GM19395 (cell line): ENCODE data around the gene RBM15.

Experiments
- ATAC-seq: cut with Tn5 transposase; IDR thresholded peaks from one replicate; pipeline ENCODE4 v1.9.1; 2021; ENCODE audit warnings: mild to moderate bottlenecking, moderate library complexity; ENCODE audit not compliant: unreplicated experiment

RBM15 gene, protein sequence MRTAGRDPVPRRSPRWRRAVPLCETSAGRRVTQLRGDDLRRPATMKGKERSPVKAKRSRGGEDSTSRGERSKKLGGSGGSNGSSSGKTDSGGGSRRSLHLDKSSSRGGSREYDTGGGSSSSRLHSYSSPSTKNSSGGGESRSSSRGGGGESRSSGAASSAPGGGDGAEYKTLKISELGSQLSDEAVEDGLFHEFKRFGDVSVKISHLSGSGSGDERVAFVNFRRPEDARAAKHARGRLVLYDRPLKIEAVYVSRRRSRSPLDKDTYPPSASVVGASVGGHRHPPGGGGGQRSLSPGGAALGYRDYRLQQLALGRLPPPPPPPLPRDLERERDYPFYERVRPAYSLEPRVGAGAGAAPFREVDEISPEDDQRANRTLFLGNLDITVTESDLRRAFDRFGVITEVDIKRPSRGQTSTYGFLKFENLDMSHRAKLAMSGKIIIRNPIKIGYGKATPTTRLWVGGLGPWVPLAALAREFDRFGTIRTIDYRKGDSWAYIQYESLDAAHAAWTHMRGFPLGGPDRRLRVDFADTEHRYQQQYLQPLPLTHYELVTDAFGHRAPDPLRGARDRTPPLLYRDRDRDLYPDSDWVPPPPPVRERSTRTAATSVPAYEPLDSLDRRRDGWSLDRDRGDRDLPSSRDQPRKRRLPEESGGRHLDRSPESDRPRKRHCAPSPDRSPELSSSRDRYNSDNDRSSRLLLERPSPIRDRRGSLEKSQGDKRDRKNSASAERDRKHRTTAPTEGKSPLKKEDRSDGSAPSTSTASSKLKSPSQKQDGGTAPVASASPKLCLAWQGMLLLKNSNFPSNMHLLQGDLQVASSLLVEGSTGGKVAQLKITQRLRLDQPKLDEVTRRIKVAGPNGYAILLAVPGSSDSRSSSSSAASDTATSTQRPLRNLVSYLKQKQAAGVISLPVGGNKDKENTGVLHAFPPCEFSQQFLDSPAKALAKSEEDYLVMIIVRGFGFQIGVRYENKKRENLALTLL

DNA sequence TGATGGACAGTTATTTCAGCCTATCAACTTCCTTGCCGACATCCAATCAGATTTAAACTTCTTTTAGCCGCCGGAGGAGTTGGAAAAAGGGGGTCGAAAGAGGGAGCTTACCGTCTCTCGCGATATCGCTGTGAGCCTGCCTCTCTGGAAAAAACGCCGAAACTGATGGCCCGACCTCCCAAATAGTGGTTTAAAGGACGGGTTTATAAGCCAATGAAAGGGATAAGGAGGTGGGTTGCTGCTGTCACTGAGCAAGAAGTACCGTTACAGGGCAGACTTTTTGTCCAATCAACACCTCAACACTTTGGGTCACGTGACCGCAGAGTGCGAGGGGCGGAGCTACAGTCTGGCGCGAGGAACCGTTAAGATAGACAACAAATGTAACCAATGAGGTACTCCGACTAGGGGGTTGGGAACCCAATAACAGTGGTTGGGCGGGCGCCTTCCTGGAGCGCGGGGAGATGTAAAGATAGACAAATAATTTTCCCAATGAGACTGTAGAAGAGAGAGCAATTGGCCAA lies at the start of gene RBM15:
RBM15 (plus strand) TSS at position 492 of the 521 bp plus-strand sequence; CDS start at position 521, 29 bp downstream.
- peak; percentile 76 for ATAC-seq

DNA sequence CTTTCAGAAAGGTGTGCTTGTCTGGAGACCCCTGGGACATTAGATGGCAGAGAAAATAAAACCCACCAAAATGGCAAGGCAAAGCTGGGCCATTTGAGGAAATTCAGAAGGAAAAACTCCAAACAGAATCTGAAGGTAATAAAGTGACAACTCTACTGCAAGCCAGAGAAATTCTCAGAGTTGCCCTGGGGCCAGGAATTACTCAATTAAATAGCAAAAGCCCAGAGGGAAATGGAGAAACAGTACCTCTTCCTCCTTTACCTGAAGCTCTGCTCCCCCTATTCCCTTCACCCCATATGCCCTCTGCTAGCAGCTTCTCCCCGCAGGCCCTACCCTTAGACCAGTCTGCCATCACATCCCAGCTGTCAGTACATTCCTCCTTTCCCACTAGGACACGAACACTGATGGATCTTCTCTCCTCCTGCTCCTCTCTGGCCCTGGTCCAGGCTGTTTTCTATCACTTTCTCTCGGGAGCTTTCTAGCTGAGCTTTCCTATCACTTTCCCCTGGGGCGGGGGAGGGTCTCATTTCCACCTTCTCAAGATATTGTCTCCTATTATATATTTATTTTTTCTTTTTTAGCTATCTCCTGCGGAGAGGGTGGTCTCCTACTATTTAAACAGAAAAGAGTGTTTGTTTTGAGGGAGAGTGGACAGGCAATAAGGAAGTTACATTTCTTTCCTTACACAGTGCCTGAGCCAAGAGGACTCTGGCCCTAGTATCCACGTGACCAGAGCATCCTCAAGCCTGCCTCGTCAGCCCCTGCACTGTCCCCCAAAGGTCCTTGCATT lies 47.7 kb upstream of the RBM15 start:
- no peak for ATAC-seq

DNA sequence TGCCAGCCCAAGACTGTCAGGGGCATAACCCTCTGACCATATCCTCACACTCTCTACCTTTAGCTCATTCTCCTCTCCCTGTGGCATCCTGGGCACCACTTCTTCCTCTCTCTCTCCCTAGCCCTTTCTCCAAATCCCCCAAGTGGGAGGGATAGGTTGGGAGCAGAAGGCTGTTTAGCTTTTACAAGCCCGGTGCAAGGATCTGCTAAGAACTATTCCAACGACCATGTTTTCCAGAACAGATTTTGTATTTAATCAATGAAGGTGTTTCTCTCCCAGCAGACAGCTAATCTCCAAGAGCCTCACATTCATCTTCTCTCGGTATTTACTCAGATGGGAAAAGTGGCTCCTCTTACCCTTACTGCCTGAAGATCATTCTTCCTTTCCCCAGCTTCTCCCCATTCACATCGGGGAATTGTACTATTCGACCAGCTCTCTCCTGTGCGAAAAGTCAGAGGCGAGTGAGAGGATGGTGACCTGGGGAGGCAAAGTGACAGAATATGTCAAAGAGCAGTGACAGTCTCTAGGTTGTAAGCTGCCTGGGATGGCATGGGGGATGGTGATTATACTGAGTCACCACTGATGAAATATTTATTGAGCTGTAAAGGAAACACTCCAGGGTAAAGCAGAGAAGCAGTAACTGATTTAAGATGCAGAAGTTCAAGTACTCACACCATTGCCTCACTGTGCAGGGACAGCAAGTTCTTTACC lies 47.0 kb upstream of the RBM15 start:
- ATAC-seq: no peak

DNA sequence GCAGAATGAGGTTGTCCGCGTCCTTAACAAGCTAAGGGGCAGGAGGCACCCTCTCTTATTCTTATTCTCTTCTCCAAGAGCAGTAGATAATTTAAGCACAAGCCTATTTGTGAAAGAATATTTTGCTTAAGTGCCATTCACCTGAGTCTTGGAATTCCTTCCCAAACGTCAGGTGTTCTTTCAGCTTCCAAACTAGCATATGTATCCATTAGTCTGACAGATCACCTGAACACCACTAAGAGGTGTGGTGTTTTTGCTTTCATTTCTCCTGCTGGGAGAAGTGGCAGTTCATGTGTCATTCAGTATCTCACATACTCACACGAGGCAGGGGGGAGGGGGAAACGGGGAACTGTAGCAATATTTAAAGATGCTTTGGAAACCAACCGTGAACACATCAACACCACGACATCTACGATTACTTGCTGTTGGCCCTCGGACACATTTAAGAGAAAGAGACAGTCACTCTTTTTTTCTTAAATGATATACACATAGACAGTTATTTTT lies 45.5 kb upstream of the RBM15 start:
- ATAC-seq: no peak

DNA sequence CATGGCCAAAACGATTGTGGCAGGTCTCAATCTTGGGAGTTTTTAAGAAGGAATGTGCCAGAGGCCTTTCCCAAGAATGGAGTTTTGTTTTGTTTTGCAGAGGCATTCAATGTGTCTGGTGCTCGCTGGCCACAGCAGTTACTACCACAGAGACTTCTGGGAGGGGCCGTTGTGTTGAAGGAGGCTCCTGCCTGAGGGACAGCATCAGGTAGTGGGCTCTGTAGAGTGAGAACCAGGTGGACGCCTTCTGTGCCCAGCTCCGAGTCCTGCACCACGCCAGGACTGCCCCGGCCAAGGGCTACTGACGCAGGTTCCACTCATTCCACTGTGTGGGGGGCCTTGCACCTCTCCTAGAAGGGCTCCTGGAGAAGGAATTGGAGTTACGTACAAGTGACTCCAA lies 44.9 kb upstream of the RBM15 start:
- no peak for ATAC-seq

DNA sequence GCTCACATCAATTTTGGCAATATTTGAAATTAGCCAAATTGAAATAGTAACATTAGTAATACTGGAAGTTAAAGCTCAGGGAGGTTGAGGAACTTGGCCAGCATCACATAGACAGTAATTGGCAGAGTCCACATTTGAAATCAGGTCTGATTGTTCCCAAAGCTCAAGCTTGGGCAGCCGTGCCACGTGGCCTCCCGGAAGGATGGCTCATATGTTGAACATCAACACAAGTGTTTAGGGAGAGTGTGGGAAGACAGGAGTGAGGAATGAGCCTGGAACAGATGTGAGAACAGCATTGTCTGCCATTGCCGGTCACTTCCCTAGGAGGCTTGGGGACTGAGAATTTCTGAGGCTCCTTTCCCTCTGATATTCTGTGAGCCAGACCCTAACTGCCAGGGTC lies 40.2 kb upstream of the RBM15 start:
- no peak for ATAC-seq

DNA sequence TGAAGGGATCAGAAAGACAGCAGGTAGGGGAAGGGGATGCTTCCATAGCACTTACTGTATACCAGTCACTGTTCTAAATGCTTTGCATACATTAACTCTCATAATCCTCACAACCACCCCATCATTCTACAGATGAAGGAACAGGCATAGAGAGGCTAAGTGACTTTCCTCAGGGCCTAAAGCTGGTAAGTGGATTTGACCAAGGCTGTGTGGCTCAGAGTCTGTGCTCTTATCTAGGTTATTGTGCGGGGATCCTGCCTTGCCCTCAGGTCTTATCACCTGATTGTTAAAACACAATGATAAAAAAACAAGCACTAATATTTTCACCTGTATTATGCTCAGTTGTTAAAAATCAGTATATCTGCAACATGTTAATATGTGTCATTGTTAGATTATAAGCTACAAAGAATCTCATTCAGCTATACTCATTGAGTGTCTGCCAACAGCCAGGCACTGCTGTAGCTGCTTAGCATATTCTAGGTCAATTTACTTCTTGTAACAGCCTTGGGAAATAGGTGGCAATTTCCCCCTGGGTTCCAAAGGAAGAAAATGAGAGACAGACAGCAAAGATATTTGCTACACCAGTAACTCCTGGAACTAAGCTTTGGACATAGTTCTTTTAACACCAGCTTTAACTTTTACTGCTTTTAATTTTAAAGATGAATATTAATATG lies 38.6 kb upstream of the RBM15 start:
- no peak for ATAC-seq

DNA sequence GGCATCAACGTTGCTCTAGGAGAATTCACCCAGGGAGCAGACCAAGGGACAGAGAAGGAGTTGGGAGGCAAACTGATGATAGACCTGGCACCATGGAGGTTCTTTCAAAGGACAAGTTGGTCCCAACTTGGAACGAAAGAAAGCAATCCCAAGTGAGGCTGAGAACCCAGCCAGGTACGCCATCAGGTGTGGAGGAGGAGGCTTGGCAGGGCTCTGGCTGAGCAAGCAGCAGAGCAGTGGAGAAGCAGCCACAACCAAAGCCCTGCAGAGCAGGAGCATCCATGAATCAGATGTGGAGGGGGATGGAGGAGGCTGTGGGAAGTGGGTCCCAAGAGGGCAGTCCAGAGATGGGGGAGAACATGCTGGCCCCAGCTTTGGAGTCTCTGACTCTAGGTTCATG lies 36.3 kb upstream of the RBM15 start:
- no peak for ATAC-seq

DNA sequence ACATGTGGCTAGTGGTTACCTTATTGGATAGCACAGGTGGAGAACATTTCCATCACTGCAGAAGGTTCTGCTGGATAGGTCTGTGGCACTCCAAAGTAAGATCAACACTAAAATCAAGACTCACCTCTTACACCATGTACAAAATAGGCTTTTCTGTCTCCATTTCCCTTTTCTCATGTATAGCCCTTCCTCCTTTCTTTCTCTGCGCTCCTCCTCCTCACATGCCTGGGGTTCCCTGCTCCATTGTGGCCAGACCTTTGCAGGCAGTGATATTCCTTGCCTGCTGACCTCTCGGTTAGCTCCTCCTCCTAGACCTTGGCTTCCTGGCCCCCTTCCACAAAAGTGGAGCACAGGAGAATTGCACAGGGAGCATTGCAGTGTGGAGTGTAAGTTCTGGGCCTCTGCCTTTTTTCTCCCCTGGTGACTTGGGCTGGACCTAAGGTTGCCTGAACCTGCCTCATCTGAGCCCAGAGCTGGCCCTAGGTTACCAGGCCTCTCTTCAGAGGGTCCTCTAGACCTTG lies 33.2 kb upstream of the RBM15 start:
- ATAC-seq: no peak

DNA sequence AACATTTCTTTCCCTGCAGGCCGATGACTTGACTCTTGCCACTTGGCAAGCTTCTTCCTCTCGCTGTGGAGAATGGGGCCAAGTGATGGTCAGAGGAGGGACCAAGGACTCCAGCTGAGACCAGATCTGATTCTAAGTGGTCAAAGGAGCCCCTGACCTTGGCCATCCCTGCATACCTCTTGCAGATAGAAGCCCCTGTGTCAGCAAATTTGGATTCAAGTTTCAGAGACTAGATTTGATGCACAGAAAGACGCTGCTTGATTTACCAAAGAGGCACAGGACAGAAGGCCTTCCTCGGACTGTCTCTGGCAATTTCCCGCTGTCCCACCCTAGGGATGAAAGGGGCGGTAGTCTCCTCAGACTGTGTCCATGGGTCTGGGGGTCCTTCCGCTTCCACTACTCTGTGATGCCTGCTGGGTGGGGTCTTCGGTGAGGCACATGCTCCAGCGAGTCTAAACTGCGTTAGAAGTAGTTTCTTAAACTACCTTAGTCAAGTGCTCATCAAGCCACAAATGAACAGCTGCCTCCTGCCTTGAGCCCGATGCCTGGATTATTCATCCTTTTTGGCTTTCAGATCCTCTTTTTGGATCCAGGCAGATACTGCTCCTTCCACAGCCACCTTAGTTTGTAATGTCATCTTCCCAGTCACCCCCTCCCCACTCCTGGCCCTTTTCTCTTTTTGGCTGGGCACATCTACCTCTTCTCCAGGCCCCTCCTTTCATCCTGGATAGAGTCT lies 31.8 kb upstream of the RBM15 start:
- no peak for ATAC-seq

DNA sequence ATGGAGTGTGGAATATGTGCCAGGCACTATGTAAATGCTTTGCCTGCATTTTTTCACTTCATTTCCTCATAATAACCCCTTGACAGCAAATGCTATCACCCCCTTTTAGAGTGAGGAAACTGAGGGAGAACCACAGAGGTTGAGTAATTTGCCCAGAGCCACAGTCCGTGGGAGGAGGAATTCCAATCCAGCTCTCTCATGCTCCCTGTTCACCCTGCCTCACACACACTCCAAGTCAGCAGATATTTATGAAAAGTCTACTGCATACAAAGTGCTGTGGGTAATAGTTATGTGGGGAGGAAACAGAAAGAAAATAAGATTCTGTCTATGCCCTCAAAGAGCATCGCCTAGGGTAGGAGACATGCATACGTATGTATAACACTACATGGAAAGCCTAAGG lies 30.9 kb upstream of the RBM15 start:
- ATAC-seq: no peak

DNA sequence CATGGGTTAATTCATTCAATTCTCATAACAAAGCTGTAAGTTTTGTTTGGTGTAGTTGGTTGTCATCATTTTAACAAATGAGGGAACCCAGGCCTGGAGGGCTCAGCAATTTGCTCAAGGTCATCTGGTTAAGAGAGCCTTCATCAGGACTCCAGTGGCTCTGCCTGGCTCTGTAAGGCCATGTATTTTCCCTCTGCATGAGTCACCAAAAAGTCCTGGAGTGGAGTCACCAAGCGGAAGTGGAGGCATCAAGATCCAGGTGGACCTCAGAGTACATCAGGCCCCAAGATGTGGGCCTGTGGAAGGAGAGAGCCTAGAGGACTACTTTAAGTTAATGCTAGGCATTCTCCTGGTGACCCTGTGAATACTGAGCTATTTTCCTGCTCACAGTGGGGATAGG lies 30.0 kb upstream of the RBM15 start:
- ATAC-seq: no peak

DNA sequence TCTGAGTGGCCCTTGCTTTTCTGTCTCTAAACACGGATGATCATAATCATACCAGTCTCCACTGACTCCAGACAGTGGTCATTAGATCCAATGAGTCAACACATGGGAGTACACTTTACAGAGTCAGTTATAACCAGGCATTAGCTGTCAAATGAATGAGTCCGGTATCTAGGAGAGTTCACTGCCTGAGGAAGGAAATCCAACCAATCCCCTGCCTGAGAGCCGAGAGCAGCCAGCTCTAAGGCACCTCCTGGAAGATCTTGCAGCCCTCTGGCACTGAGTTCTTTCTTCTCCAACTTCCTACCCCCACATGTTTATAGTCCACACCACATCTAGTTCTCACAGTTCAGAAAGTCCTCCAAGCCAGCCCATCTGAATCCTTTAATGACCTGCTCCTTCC lies 29.4 kb upstream of the RBM15 start:
- ATAC-seq: no peak

DNA sequence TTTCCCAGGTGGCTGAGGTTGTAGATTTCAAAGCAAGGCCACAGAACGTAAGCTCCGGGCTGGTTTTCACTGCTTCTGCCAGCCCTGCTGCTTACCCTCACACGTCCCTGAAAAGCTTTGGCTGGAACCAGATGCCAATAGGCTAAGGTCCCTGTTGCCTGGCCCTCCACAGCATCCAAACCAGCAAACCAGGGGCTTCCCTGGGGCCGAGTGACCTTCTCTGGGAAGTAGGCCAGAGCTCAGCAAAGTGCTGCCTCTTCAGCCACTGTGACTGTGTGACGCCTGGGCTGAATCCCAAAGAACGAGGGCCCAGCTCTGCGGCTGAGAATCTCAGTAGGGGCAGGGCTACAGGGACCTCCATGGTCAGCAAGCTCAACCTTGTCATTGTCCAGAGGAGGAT lies 28.9 kb upstream of the RBM15 start:
- ATAC-seq: no peak

DNA sequence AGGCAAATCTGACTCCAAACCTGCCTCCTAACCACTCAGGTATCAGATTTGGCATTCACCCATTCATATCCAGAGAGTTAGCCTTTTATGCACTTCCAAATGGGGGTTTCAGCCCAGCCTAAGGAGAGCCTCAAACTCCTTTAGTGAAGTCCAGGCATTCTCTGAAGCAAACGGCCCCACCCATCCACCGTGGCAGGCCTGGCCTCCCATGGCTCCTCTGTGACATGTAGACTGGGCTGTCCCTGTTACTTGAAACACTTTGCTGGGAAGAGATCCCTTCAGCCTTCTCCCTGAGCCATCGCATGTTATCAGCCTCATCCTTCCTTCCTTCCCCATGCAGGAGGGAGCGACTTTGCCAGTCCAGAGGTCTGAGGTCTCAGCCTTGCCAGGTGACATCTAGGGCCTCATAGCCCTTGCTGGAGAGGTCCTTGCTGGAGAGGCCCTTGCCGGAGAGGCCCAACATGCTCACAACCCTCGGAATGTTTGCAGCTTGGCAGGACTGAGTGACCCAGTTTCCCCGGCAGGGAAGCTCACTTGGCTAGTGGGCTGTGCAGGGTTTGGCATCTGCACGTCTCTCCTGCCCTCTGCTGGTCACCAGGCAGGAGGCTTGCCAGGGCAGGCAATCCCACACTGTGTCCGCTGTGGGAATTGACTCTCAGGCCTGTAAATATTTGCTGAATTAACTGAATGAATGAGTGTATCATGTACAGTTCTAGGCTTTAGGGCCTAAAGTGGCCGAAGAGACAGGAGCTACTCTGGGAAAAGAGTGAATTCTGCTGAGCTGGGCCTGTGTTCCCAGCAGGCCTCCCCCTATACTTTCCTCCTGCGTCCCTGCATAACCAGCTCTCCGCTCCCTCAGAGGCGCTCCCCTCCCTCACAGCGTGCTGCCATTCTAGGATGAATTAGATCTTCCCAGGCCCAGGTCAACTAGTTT lies 26.7 kb upstream of the RBM15 start:
- ATAC-seq: no peak

DNA sequence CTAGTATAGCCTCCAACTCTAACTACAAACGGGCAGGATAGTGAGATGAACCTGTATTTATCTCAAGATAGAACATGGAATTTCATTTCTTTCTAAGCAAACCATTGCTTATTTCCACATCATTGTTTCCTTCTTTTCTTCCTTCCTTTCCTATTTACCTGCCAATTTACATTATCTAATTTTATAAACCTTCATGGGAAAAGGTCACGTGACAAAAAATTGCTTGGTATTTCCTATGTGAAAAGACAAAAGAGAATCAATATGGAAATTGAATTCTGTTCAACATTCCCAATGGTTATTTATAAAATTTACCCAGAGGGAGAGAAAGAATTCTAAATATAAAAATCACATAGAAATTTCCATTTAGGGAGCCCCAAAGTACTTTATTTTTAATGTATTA lies 22.4 kb upstream of the RBM15 start:
- no peak for ATAC-seq

DNA sequence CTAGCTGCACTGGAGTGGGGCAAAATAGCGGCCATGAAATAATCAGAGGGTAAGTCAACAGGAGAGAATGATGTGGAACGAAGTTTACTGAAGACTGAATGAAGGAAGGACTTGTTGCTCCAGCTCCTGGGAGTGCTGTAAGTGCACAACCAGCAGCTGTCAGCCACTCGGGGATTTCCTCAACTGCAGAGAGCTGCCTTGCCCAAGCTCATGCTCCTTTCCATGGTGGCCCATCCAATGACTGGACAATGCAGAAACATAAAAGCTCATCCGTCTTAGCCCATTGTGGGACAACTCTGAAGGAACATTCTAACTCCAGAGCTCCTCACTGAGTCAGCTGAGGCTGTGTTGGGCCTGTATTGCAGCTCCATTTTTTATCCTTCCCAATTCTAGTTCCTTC lies 21.1 kb upstream of the RBM15 start:
- no peak for ATAC-seq
